ENCODE results near the gene DCP1B. TPM values are rescaled to one million over a fixed set of nuclear protein-coding genes. Genes with fewer than 3 reads are reported as not detected.

The DCP1B gene
- total RNA-seq, 1 donor from 2014 or later, result 31.5 TPM

GRCh38 chr12:1912580-1913376 is 91.5 kb downstream of the DCP1B start:
- H3K27me3 Mint-ChIP-seq, result peaks cover 12% of the 10 kb centered on the region
- DNase-seq (ENCODE audit: low spot score, unreplicated experiment), result no peak
- no peak for TF ChIP-seq CTCF (IDR thresholded peaks at IDR 0.05; ENCODE audit: unreplicated experiment)
- H3K27ac Mint-ChIP-seq, result no peak overlapping the region
- no peak overlapping the region for H3K4me3 Mint-ChIP-seq (ENCODE audit: low read depth)
- H3K4me1 Mint-ChIP-seq (ENCODE audit: low read depth), result peaks cover 5% of the 10 kb centered on the region
- peaks cover 2% of the 10 kb centered on the region for H3K9me3 Mint-ChIP-seq (ENCODE audit: low read depth)
- H3K36me3 Mint-ChIP-seq (ENCODE audit: insufficient read depth), result no peaks in the 10 kb centered on the region

GRCh38 chr12:1911598-1912575 is 92.4 kb downstream of the DCP1B start:
- Mint-ChIP-seq H3K27ac (peak overlapping the region; percentile 37), H3K4me3 (ENCODE audit: low read depth) (no peak overlapping the region), H3K4me1 (ENCODE audit: low read depth) (peaks cover 5% of the 10 kb centered on the region), H3K9me3 (ENCODE audit: low read depth) (peaks cover 7% of the 10 kb centered on the region), H3K27me3 (peaks cover 12% of the 10 kb centered on the region), H3K36me3 (ENCODE audit: insufficient read depth) (no peaks in the 10 kb centered on the region)
- DNase-seq (ENCODE audit: low spot score, unreplicated experiment), result peak; percentile 9
- no peak for TF ChIP-seq CTCF (IDR thresholded peaks at IDR 0.05; ENCODE audit: unreplicated experiment)

- Mint-ChIP-seq H3K27ac (no peak overlapping the region), H3K27me3 (peaks cover 5% of the 10 kb centered on the region)
- TF ChIP-seq CTCF (IDR thresholded peaks at IDR 0.05; ENCODE audit: unreplicated experiment), result no peak
Observed at GRCh38 chr12:1910468-1910867, 93.8 kb downstream of the DCP1B start.

GRCh38 chr12:1908758-1909157 is 95.5 kb downstream of the DCP1B start:
- peaks cover 1% of the 10 kb centered on the region for H3K36me3 Mint-ChIP-seq (ENCODE audit: insufficient read depth)
- no peak for DNase-seq (ENCODE audit: low spot score, unreplicated experiment)
- H3K4me1 Mint-ChIP-seq (ENCODE audit: low read depth), result peaks cover 5% of the 10 kb centered on the region
- no peak overlapping the region for H3K4me3 Mint-ChIP-seq (ENCODE audit: low read depth)
- peaks cover 33% of the 10 kb centered on the region for H3K9me3 Mint-ChIP-seq (ENCODE audit: low read depth)
- TF ChIP-seq CTCF (IDR thresholded peaks at IDR 0.05; ENCODE audit: unreplicated experiment), result no peak
- no peak overlapping the region for H3K27ac Mint-ChIP-seq
- peaks cover 2% of the 10 kb centered on the region for H3K27me3 Mint-ChIP-seq

More at GRCh38 chr12:1910468-1910867, 93.8 kb downstream of the DCP1B start:
- H3K4me1 Mint-ChIP-seq (ENCODE audit: low read depth), result peaks cover 5% of the 10 kb centered on the region
- peaks cover 21% of the 10 kb centered on the region for H3K9me3 Mint-ChIP-seq (ENCODE audit: low read depth)
- no peak overlapping the region for H3K4me3 Mint-ChIP-seq (ENCODE audit: low read depth)
- DNase-seq (ENCODE audit: low spot score, unreplicated experiment), result no peak
- no peaks in the 10 kb centered on the region for H3K36me3 Mint-ChIP-seq (ENCODE audit: insufficient read depth)

Measured in progenitor cell of endocrine pancreas (in vitro differentiated cells).